ENCODE measurements around the gene TMEM238. TPM values are rescaled to one million over a fixed set of nuclear protein-coding genes. Genes with fewer than 3 reads are reported as not detected.
A peak's percentile ranks its signal among the peaks of the same experiment; 100 is the strongest.
"Not testable (repeated sequence)": the region's sequence is repeated elsewhere in the genome, so short reads cannot be mapped to it uniquely, and the experiment has no call there.

The TMEM238 gene, protein sequence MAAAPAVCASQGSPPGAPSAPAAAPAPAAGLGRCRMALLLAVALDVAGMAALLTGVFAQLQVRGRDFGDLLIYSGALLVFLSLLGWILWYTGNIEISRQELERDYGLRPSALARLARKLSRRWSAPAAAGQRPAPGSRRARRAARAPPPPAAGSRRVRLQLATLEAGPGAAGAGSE
- under 1 TPM in 4 of 6 donors, not detected in 2; 0.29 to 0.90 (median 0.40) TPM for polyA plus RNA-seq (ENCODE audit: low read depth in 6 of 6)

DNA sequence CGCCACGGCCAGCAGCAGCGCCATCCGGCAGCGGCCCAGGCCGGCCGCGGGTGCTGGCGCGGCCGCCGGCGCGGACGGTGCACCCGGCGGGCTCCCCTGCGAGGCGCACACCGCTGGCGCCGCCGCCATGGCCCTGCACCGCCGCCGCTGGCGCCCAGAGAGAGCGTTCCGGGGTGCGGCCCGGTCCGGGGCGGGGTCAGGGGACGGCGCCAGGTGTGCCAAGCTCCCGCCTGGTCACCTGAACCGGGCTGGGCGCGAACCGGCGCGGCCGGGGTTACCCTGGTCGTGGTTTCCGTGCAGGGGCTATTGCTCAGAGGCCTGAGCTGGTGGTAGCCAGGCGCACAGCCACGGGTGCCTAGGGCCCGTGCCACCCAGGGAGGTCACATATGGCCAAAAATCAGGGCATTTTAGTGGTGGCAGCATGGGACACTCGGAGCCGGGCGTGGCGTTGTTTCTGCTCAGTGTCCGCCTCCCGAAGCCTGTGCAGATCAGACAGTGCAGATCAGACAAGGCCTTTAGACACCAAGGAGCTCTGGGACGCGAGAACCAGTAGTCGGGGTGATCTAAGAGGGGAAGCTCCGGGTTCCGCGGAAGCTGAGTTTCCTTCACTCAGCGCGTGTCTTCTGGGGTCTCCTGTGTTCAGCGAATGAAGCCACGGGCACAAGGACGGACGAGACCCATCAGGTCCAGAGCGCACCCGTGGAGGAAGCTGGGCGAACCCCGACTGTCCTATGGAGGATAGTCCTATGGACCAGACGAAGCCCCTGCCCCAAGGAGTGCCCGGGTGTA is at the start of gene TMEM238:
Gene TMEM238, minus strand, starts transcription at position 162 of the 789 bp plus-strand sequence. Its CDS starts 33 bp downstream, at position 129.
- peaks cover 38 to 66% (median 60%) of the 10 kb centered on the region in 3 donors for H3K4me1 Mint-ChIP-seq
- peak within 1 kb of the TSS; percentile 91 to 100 (median 100) for H3K4me3 Mint-ChIP-seq
- peak within 1 kb of the TSS; percentile 99 to 100 (median 100) for H3K27ac Mint-ChIP-seq
- peaks cover 0 to 5% (median 0%) of the 10 kb centered on the region in 7 donors for H3K9me3 Mint-ChIP-seq
- no peaks in the 10 kb centered on the region for H3K27me3 Mint-ChIP-seq
- peaks cover 0 to 4% of the 10 kb centered on the region in 2 donors for H3K36me3 Mint-ChIP-seq
- DNase-seq (peak; percentile 45), ATAC-seq (ENCODE audit: low read depth in 2 of 2) (peak; percentile 9 to 12)

DNA sequence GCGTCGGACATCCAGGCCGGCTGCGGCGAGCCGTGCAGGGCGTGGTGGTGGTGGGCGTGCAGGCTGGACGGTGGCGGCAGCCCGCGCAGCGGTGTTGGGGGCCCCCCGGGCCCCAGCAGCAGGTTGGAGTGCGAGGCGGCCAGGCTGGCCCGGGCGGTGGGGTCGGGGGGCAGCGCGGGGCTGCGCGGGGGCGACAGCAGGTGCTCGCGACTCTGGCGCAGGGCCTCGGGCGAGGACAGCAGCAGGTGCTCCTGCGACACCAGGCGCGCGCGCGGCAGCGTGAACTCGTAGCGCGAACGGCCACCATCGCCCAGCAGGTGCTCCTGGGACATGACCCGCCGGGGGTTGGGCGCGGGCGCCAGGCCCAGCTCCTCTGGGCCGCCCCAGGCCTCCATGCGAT is 49.2 kb upstream of the TMEM238 start:
- Mint-ChIP-seq H3K27me3 (peaks cover 41 to 67% (median 64%) of the 10 kb centered on the region in 3 donors), H3K36me3 (no peaks in the 10 kb centered on the region)
- ATAC-seq (ENCODE audit: low read depth in 2 of 2), result no peak

DNA sequence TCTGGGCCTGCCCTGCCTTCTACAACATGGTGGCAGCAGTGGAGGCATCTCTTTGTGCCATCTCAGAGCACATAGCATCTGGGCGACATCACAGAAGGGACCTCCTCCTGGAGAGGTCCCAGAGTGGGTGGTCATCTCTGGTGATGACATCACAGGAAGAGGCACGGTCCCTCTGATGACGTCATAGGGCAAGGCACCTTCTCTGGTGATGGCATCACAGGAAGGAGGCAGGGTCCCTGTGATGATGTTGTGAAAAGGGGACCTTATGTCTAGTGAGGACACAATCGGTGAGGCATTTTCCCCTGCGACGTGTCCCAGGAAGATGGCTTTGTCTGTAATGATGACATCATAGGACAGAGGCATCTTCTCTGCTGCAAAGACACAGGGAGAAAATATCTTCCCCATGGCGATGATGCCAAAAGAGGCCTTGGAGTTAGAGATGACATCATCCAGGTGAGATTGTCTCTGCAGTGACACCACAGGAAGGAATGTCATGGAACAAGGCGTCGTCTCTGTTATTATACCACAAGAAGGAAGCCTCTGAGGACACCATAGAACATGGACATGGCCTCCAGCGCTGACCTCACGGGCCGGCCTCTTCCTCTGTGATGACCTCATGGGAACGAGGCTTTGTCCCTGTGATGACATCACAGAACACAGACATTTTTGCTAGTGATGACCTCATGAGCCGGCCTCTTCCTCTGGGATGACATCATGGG is 48.3 kb upstream of the TMEM238 start:
- Mint-ChIP-seq H3K27ac (no peak overlapping the region), H3K27me3 (peaks cover 40 to 66% (median 60%) of the 10 kb centered on the region in 3 donors), H3K4me1 (peaks cover 0 to 3% (median 2%) of the 10 kb centered on the region in 3 donors), H3K9me3 (peaks cover 0 to 7% (median 0%) of the 10 kb centered on the region in 7 donors), H3K36me3 (no peaks in the 10 kb centered on the region), H3K4me3 (no peak overlapping the region)
- ATAC-seq (ENCODE audit: low read depth in 2 of 2), result no peak
- DNase-seq, result no peak

More for the DNA sequence above, 49.2 kb upstream of the TMEM238 start:
- DNase-seq, result no peak
- peaks cover 0 to 3% (median 2%) of the 10 kb centered on the region in 3 donors for H3K4me1 Mint-ChIP-seq
- H3K4me3 Mint-ChIP-seq, result no peak overlapping the region
- H3K9me3 Mint-ChIP-seq, result peaks cover 0 to 7% (median 0%) of the 10 kb centered on the region in 7 donors
- H3K27ac Mint-ChIP-seq, result no peak overlapping the region

DNA sequence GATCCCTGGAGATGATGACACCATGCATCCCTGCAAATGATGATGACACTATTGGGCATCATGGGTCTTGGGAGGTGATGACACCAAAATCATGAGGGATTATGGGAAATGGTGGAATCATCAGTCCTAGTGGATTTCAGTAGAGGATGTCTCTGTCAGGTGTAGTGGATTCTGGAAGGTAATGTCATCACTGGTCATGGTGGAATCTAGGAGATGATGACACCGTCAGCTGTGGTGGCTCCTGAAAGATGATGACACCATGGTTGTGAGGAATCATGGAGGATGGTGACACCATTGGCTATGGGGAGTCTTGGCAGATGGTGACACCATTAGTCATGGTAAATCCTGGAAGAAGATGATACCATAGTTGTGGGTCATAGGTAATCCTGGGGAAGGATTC is 47.1 kb upstream of the TMEM238 start:
- DNase-seq, result no peak
- Mint-ChIP-seq H3K9me3 (peaks cover 0 to 7% (median 0%) of the 10 kb centered on the region in 7 donors), H3K27me3 (peaks cover 29 to 59% (median 48%) of the 10 kb centered on the region in 3 donors), H3K4me1 (peaks cover 0 to 3% (median 0%) of the 10 kb centered on the region in 3 donors), H3K27ac (no peak overlapping the region), H3K4me3 (no peak overlapping the region), H3K36me3 (no peaks in the 10 kb centered on the region)
- ATAC-seq (ENCODE audit: low read depth in 2 of 2), result no peak

DNA sequence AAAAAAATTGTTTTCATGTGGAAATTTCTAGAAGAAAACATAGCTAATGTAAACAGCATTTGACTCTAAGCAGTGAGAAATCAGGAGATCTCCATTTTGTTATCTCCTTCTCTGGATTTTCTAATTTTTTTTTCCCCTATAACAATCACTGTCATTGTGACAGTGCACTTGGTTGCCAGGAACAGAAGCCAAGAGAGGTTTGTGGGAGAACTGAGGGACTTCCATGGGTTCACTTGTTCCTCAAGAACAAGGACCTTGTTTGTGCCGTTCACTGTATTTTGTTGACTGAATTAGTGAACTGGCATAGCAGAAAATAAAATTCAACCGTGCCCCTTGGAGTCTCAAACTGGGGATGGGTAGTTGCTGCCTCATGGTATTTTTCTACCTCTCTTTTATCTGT is 42.0 kb upstream of the TMEM238 start:
- DNase-seq (no peak), ATAC-seq (ENCODE audit: low read depth in 2 of 2) (no peak)
- H3K27me3 Mint-ChIP-seq, result peaks cover 24 to 51% (median 45%) of the 10 kb centered on the region in 3 donors
- H3K27ac Mint-ChIP-seq, result no peak overlapping the region
- H3K36me3 Mint-ChIP-seq, result no peaks in the 10 kb centered on the region
- H3K4me3 Mint-ChIP-seq, result no peak overlapping the region
- H3K9me3 Mint-ChIP-seq, result peaks cover 0 to 2% (median 0%) of the 10 kb centered on the region in 7 donors
- H3K4me1 Mint-ChIP-seq, result peaks cover 0 to 4% (median 3%) of the 10 kb centered on the region in 3 donors

DNA sequence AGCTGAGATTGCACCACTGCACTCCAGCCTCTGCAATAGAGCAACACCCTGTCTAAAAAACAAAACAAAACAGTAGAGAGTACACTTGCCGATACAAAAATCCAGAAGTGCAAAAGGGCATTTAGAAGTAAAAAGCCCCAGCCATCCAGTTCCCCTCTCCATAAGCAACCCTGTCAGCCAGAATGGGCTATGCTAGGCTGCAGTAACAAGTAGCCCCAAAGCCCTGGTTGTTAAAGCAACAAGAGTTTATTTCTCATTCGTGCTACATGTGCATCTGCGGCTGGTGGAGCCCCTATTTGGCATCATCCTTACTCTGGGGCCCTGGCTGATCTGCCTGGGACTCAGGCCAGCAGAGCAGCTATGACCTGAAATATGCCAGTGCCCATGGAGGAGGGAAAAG is 40.4 kb upstream of the TMEM238 start:
- Mint-ChIP-seq H3K36me3 (no peaks in the 10 kb centered on the region), H3K27ac (no peak overlapping the region), H3K9me3 (no peaks in the 10 kb centered on the region), H3K4me1 (peaks cover 0 to 4% (median 3%) of the 10 kb centered on the region in 3 donors), H3K4me3 (peak overlapping the region in 1 of 8 donors; percentile 4), H3K27me3 (peaks cover 10 to 36% (median 30%) of the 10 kb centered on the region in 3 donors)
- ATAC-seq (ENCODE audit: low read depth in 2 of 2), result no peak
- DNase-seq, result no peak

DNA sequence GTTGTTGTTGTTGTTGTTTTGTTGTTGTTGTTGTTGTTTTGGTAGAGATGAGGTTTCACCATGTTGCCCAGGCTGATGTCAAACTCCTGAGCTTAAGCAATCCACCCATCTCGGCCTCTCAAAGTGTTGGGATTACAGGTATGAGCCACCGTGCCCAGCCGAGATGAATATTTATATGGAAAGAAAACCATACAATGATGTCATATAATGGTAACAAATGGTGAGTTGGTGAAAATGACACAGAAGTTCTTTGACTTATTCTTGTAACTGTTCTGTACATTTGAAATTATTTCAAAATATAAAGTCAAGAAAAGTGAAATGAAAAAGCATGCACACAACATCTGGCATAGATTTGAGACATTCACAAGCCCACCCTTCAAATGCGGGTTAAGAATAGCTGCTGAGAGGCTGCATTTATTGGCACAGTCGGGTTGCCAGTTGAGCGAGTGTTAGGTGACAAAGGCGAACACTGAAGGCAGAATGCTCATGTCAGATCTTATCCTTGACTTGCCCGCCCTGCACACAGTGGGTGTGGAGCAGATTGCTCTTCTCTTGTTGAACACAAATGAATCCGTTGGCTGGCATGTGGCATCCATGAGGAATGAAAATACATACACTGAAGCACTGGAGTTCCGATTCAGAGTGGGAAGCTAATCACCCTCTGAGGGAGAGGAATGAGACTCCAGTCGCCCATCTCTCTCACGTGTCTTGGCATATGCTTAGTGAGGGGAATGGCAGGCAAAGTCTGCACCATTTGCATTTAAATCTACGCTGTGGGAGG is 39.3 kb upstream of the TMEM238 start:
- no peak for ATAC-seq (ENCODE audit: low read depth in 2 of 2)

DNA sequence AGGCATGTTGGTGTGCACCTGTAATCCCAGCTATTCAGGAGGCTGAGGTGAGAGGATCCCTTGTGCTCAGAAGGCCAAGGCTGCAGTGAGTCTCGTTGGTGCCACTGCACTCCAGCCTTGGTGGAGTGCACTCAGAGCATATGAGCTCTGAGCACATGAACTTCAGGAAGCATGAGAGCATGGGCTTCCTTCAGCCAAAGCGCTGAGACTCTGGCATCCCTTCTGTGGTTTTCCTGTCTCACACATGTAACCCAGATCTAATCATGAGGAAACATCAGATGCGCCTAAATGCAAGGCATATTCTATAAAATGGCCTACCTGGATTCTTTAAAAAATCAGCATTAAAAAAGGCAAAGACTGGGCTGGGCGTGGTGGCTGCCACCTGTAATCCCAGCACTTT is 37.2 kb upstream of the TMEM238 start:
- H3K9me3 Mint-ChIP-seq; H3K4me3 Mint-ChIP-seq; DNase-seq; H3K4me1 Mint-ChIP-seq; H3K36me3 Mint-ChIP-seq; ATAC-seq (ENCODE audit: low read depth in 2 of 2): not testable (repeated sequence)
- H3K27me3 Mint-ChIP-seq, result peaks cover 15 to 23% (median 16%) of the 10 kb centered on the region in 3 donors
- peak overlapping the region in 2 of 6 donors; percentile 11 to 21 for H3K27ac Mint-ChIP-seq

More for the DNA sequence above, 39.3 kb upstream of the TMEM238 start:
- Mint-ChIP-seq H3K4me3 (no peak overlapping the region), H3K27me3 (peaks cover 10 to 28% (median 19%) of the 10 kb centered on the region in 3 donors), H3K27ac (no peak overlapping the region), H3K9me3 (no peaks in the 10 kb centered on the region), H3K36me3 (no peaks in the 10 kb centered on the region), H3K4me1 (peaks cover 0 to 4% (median under 1%) of the 10 kb centered on the region in 3 donors)
- DNase-seq, result no peak

DNA sequence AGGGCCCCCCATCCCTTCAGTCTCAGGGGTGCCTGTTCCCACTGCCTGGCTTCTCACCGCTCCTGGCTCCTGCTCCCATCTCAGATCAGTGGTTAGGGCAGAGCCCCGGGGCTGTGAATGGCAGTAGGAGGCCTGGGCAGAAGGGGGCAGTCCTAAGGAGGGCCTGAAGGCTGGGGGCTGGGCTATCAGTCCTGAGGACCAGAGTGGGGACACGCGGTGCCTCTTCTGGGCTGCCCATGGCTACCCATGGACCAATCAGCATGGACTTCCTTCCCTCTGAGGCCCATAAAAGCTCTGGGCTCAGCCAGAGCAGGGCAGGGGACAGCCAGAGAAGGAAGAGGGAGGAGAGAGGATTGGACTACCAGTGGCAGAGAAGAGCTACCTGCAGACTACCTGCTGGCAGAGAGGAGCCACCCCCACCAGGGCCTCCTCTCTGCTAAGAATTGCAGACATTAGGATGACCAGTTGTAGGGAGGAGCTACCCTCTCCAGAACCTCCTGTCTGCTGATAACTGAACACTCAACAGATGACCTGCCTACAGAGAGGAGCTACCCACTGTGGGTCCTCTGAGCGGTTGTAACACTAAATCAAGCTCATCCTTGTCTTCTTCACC is 35.6 kb upstream of the TMEM238 start:
- Mint-ChIP-seq H3K4me3 (no peak overlapping the region), H3K9me3 (no peaks in the 10 kb centered on the region), H3K27ac (no peak overlapping the region), H3K36me3 (no peaks in the 10 kb centered on the region), H3K27me3 (peaks cover 9 to 23% (median 11%) of the 10 kb centered on the region in 3 donors), H3K4me1 (peaks cover 0 to 4% (median 0%) of the 10 kb centered on the region in 3 donors)
- DNase-seq (no peak), ATAC-seq (ENCODE audit: low read depth in 2 of 2) (no peak)

DNA sequence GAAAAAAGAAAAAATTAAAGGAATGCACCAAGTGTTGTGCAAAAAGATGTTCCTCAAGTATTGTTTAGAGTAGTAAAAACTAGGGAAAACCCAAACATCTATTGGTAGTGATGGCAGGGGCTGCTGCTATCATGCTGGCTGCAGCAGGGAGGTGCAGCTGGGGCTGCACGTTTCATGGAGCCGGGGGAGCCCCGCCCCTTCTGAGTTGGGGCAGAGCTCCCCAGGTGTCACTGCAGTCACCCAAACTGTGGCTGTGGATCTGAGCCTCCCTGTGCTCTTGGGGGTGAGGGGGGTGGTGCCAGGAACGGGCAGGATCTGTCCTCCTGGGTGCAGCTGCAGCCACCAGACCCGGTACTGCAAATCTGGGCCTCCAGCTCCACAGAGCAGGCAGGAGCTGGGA is 35.0 kb upstream of the TMEM238 start:
- Mint-ChIP-seq H3K36me3 (no peaks in the 10 kb centered on the region), H3K27ac (no peak overlapping the region), H3K9me3 (no peaks in the 10 kb centered on the region), H3K4me3 (no peak overlapping the region), H3K4me1 (peaks cover 0 to 4% (median 0%) of the 10 kb centered on the region in 3 donors), H3K27me3 (peaks cover 5 to 19% (median 11%) of the 10 kb centered on the region in 3 donors)
- ATAC-seq (ENCODE audit: low read depth in 2 of 2), result no peak
- DNase-seq, result no peak

DNA sequence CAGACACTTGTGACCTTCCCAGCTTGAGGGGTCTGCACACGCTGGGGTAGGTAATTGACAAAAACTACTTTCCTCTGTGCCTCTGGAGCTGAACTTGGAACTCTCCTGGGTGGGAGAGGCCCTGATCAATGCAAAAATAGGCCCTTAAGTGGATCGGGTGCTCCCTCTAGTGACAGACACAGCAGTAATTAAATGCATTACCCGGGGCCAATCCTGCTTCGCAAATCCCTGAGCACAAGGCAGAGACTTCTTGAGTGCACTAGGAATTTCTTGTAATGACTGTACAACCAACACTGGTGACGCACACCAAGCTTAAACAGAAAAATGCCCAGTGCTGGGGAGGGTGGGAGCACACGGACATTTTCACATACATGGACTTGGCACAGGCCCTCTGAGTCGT is 34.1 kb upstream of the TMEM238 start:
- H3K9me3 Mint-ChIP-seq, result no peaks in the 10 kb centered on the region
- ATAC-seq (ENCODE audit: low read depth in 2 of 2) (peak; percentile 69 to 71), DNase-seq (peak; percentile 47)
- no peak overlapping the region for H3K27ac Mint-ChIP-seq
- H3K27me3 Mint-ChIP-seq, result peaks cover 0 to 14% (median 5%) of the 10 kb centered on the region in 3 donors
- H3K4me1 Mint-ChIP-seq, result peaks cover 0 to 4% (median 0%) of the 10 kb centered on the region in 3 donors
- H3K36me3 Mint-ChIP-seq, result no peaks in the 10 kb centered on the region
- H3K4me3 Mint-ChIP-seq, result no peak overlapping the region

DNA sequence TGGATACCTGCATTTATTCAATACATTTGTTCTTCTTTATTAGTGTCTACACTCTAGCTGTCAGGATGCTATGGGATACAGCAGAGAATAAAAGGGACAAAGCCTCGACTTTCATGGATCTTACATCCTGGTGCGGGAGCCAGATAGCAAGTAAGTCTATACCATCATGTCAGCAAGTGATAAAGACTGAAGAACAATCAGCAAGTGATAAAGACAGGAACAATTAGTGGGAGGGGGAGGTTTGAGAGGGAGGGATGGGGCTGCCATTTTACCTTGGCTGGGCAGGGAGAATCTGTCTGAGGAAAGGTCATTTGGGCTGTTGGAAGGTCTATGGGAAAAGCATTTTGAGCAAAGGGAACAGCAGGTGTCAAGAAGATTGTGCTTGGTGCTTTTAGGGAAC is 26.1 kb upstream of the TMEM238 start:
- Mint-ChIP-seq H3K4me3 (peak overlapping the region in 3 of 8 donors; percentile 1 to 74 (median 29)), H3K4me1 (peaks cover 19 to 31% (median 20%) of the 10 kb centered on the region in 3 donors)

More for the DNA sequence above, 26.1 kb upstream of the TMEM238 start:
- H3K9me3 Mint-ChIP-seq, result peaks cover 2 to 11% (median 8%) of the 10 kb centered on the region in 7 donors
- ATAC-seq (ENCODE audit: low read depth in 2 of 2) (no peak), DNase-seq (no peak)
- H3K27ac Mint-ChIP-seq, result peak overlapping the region in 2 of 6 donors; percentile 40 to 92
- H3K36me3 Mint-ChIP-seq, result peaks cover 8 to 20% of the 10 kb centered on the region in 2 donors
- H3K27me3 Mint-ChIP-seq, result no peaks in the 10 kb centered on the region

All from naive B cell (primary cell).